A549 (cell line): ENCODE data around the gene ZNF326.

Experiments
- CTCF ChIP-seq: fragments of >200 bp; sonication (Bioruptor Twin); formaldehyde crosslinking; IDR thresholded peaks from 3 replicates; pipeline ENCODE4 v1.5.1; 2016
- EP300 ChIP-seq, 2 experiments: fragments of >200 bp; sonication (Bioruptor Twin); formaldehyde crosslinking; IDR thresholded peaks; 2 replicates in 1 of 2; 3 replicates in 1 of 2; pipeline ENCODE4 v1.6.1; 2016 to 2017
- ESRRA ChIP-seq: fragments of 150-350 bp; IDR thresholded peaks from 2 replicates; pipeline ENCODE4 v1.6.1; 2014; ENCODE audit warnings: mild to moderate bottlenecking, low read length, borderline replicate concordance
- HMGXB4 ChIP-seq: fragments of 250-450 bp; sonication (Bioruptor Pico); IDR thresholded peaks from 2 replicates; pipeline ENCODE4 v1.5.0; 2021; ENCODE audit warnings: mild to moderate bottlenecking, moderate library complexity, borderline replicate concordance
- HOXB13 ChIP-seq: fragments of 250-450 bp; sonication (Bioruptor Pico); IDR thresholded peaks from 2 replicates; pipeline ENCODE4 v1.5.0; 2020; ENCODE audit warnings: low read depth, mild to moderate bottlenecking, moderate library complexity
- NFE2L2 ChIP-seq: fragments of 150-350 bp; conservative IDR thresholded peaks from 2 replicates; pipeline ENCODE4 v1.6.1; 2014; ENCODE audit warnings: low read length
- POLR2A ChIP-seq: IDR thresholded peaks from 2 replicates; pipeline ENCODE4 v1.6.1; 2012; ENCODE audit warnings: mild to moderate bottlenecking, low read length
- RCOR1 ChIP-seq: fragments of 150-350 bp; IDR thresholded peaks from 2 replicates; pipeline ENCODE4 v1.6.1; 2014; ENCODE audit warnings: antibody characterized with exemption, low read length, low read depth

- TF ChIP-seq CTCF (no peak), EP300 (IDR thresholded peaks at IDR 0.05) (no peak), ESRRA (no peak), RCOR1 (no peak), HOXB13 (CRISPR knock-in tag) (no peak), POLR2A (no peak), HMGXB4 (CRISPR knock-in tag) (no peak), NFE2L2 (no peak)
Observed at GRCh38 chr1:90000934-90001676, 6.2 kb downstream of the ZNF326 start.
